Neutrophil (primary cell): Measurements from ENCODE around the gene ALPG.

Experiments
- H3K27ac ChIP-seq: fragments of 200-600 bp; sonication (generic); 2 replicates; pipeline ENCODE4 v1.5.1; 2016; ENCODE audit warnings: mild to moderate bottlenecking, moderate library complexity
- H3K27me3 ChIP-seq: fragments of 200-600 bp; sonication (generic); 2 replicates; pipeline ENCODE4 v1.6.0; 2016; ENCODE audit warnings: mild to moderate bottlenecking
- H3K36me3 ChIP-seq: fragments of 200-600 bp; sonication (generic); 2 replicates; pipeline ENCODE4 v1.5.1; 2017
- H3K4me1 ChIP-seq, 2 experiments: fragments of 200-600 bp in 1 of 2; sonication (generic) in 1 of 2; 1 replicate in 1 of 2; 2 replicates in 1 of 2; pipeline versions ENCODE4 v1.5.1 to v1.6.1; 2013 to 2016; ENCODE audit warnings: low read depth in 1 of 2, low read length in 1 of 2, mild to moderate bottlenecking in 1 of 2, moderate library complexity in 1 of 2; ENCODE audit not compliant: control insufficient read depth in 1 of 2, insufficient read depth in 1 of 2
- H3K4me3 ChIP-seq, 2 experiments: fragments of 200-600 bp in 1 of 2; sonication (generic) in 1 of 2; 1 replicate in 1 of 2; 2 replicates in 1 of 2; pipeline ENCODE4 v1.5.1; 2013 to 2016; ENCODE audit warnings: low read depth in 1 of 2, low read length in 1 of 2, mild to moderate bottlenecking in 1 of 2, moderate library complexity in 1 of 2
- H3K9me3 ChIP-seq: fragments of 200-600 bp; sonication (generic); 2 replicates; pipeline ENCODE4 v1.5.1; 2016
- CTCF ChIP-seq: fragments of 200-600 bp; sonication (generic); IDR thresholded peaks from 2 replicates; pipeline ENCODE4 v1.5.1; 2016; ENCODE audit warnings: antibody characterized with exemption

ALPG gene

GRCh38 chr2:232458661-232459418 is 52.2 kb downstream of the ALPG start:
- H3K36me3 ChIP-seq = no peaks in the 10 kb centered on the region
- no peaks in the 10 kb centered on the region for H3K9me3 ChIP-seq
- no peak overlapping the region for H3K4me3 ChIP-seq
- no peak for TF ChIP-seq CTCF
- no peak overlapping the region for H3K27ac ChIP-seq
- H3K27me3 ChIP-seq = peaks cover 60% of the 10 kb centered on the region
- H3K4me1 ChIP-seq = no peaks in the 10 kb centered on the region

- no peaks in the 10 kb centered on the region for H3K36me3 ChIP-seq
- H3K4me1 ChIP-seq = no peaks in the 10 kb centered on the region
- H3K4me3 ChIP-seq = no peak overlapping the region
- no peak overlapping the region for H3K27ac ChIP-seq
- no peaks in the 10 kb centered on the region for H3K9me3 ChIP-seq
- H3K27me3 ChIP-seq = peaks cover 60% of the 10 kb centered on the region
- TF ChIP-seq CTCF = no peak
Measured at GRCh38 chr2:232459419-232460035, 52.9 kb downstream of the ALPG start.

GRCh38 chr2:232460171-232460570 is 53.5 kb downstream of the ALPG start:
- Histone ChIP-seq H3K36me3 (no peaks in the 10 kb centered on the region), H3K27ac (no peak overlapping the region), H3K9me3 (no peaks in the 10 kb centered on the region), H3K27me3 (peaks cover 60% of the 10 kb centered on the region), H3K4me1 (no peaks in the 10 kb centered on the region), H3K4me3 (no peak overlapping the region)
- no peak for TF ChIP-seq CTCF
